Trophoblast cell (in vitro differentiated cells and primary cell): ENCODE data around the gene DAAM1.

Experiments
- DNase-seq, 2 donors: peaks; one replicate each; pipeline ENCODE4 v3.0.0-alpha.2; 2016
- H2AFZ ChIP-seq: 2 replicates; pipeline ENCODE4 v1.6.1; 2013; ENCODE audit warnings: low read length, moderate library complexity, mild to moderate bottlenecking; ENCODE audit not compliant: insufficient read depth, poor library complexity
- H2AK5ac ChIP-seq: 2 replicates; pipeline ENCODE4 v1.6.1; 2013; ENCODE audit warnings: mild to moderate bottlenecking, low read length
- H2BK120ac ChIP-seq: 2 replicates; pipeline ENCODE4 v1.6.1; 2013; ENCODE audit warnings: low read length, mild to moderate bottlenecking, moderate library complexity; ENCODE audit not compliant: insufficient read depth, poor library complexity
- H2BK12ac ChIP-seq: 2 replicates; pipeline ENCODE4 v1.6.1; 2013; ENCODE audit warnings: mild to moderate bottlenecking, low read length, moderate library complexity
- H2BK5ac ChIP-seq: 2 replicates; pipeline ENCODE4 v1.6.1; 2013; ENCODE audit warnings: low read length, low read depth, moderate library complexity, mild to moderate bottlenecking; ENCODE audit not compliant: poor library complexity
- H3K14ac ChIP-seq: 2 replicates; pipeline ENCODE4 v1.6.1; 2013; ENCODE audit warnings: mild to moderate bottlenecking, low read length
- H3K18ac ChIP-seq: 2 replicates; pipeline ENCODE4 v1.6.1; 2013; ENCODE audit warnings: mild to moderate bottlenecking, low read length
- H3K23ac ChIP-seq: 2 replicates; pipeline ENCODE4 v1.6.1; 2013; ENCODE audit warnings: low read length
- H3K27ac ChIP-seq: 2 replicates; pipeline ENCODE4 v1.5.1; 2013; ENCODE audit warnings: low read depth, mild to moderate bottlenecking, inconsistent platforms, low read length, moderate library complexity
- H3K27me3 ChIP-seq: 2 replicates; pipeline ENCODE4 v1.6.1; 2013; ENCODE audit warnings: inconsistent platforms, mild to moderate bottlenecking, low read length, moderate library complexity; ENCODE audit not compliant: insufficient read depth
- H3K36me3 ChIP-seq, 2 experiments: 1 replicate in 1 of 2; 2 replicates in 1 of 2; pipeline ENCODE4 v1.6.1; 2013; ENCODE audit warnings: low read length in 2 of 2, mild to moderate bottlenecking in 2 of 2, moderate library complexity in 1 of 2; ENCODE audit not compliant: insufficient read depth in 2 of 2, control insufficient read depth in 1 of 2
- H3K4ac ChIP-seq: 2 replicates; pipeline ENCODE4 v1.6.1; 2013; ENCODE audit warnings: low read depth, mild to moderate bottlenecking, low read length, moderate library complexity
- H3K4me1 ChIP-seq, 2 experiments: 1 replicate in 1 of 2; 2 replicates in 1 of 2; pipeline ENCODE4 v1.6.1; 2013; ENCODE audit warnings: low read length in 2 of 2, mild to moderate bottlenecking in 2 of 2, moderate library complexity in 1 of 2; ENCODE audit not compliant: insufficient read depth in 2 of 2, control insufficient read depth in 1 of 2
- H3K4me2 ChIP-seq: 2 replicates; pipeline ENCODE4 v1.6.1; 2013; ENCODE audit warnings: inconsistent platforms, mild to moderate bottlenecking, low read length, moderate library complexity
- H3K4me3 ChIP-seq: 2 replicates; pipeline ENCODE4 v1.5.1; 2013; ENCODE audit warnings: mild to moderate bottlenecking, low read depth, low read length, inconsistent platforms
- H3K79me1 ChIP-seq: one replicate; pipeline ENCODE4 v1.6.1; 2013; ENCODE audit warnings: low read length
- H3K79me2 ChIP-seq: 2 replicates; pipeline ENCODE4 v1.6.1; 2013; ENCODE audit warnings: low read length, mild to moderate bottlenecking; ENCODE audit not compliant: control insufficient read depth, insufficient read depth, poor library complexity
- H3K9ac ChIP-seq: 2 replicates; pipeline ENCODE4 v1.6.1; 2013; ENCODE audit warnings: mild to moderate bottlenecking, low read length
- H3K9me3 ChIP-seq: 2 replicates; pipeline ENCODE4 v1.6.1; 2013; ENCODE audit warnings: low read depth, mild to moderate bottlenecking, control low read depth, inconsistent platforms, low read length; ENCODE audit not compliant: insufficient read depth
- H4K12ac ChIP-seq: 2 replicates; pipeline ENCODE4 v1.6.1; 2013; ENCODE audit warnings: low read depth, mild to moderate bottlenecking, low read length, moderate library complexity
- H4K8ac ChIP-seq: 2 replicates; pipeline ENCODE4 v1.6.1; 2013; ENCODE audit warnings: low read depth, mild to moderate bottlenecking, low read length, moderate library complexity
- H4K91ac ChIP-seq: one replicate; pipeline ENCODE4 v1.6.1; 2013; ENCODE audit warnings: low read depth, mild to moderate bottlenecking, low read length, moderate library complexity
- WGBS: extraction: QIAGEN DNeasy Blood & Tissue Kit; methylation state at CpG from one replicate; pipeline ENCODE4 v1.1.7; 2013; ENCODE audit warnings: missing lambda C conversion rate; ENCODE audit not compliant: insufficient read length, insufficient coverage; ENCODE audit errors: extremely low coverage; 5-methylcytosine and 5-hydroxymethylcytosine counted together

The DAAM1 gene

GRCh38 chr14:59325906-59326305 lies 137.4 kb downstream of the DAAM1 start:
- Histone ChIP-seq H3K79me2 (no peaks in the 10 kb centered on the region), H3K9me3 (no peaks in the 10 kb centered on the region), H2BK5ac (no peak overlapping the region), H3K4me1 (no peaks in the 10 kb centered on the region), H3K4ac (no peak overlapping the region), H2AFZ (no peak overlapping the region), H3K27me3 (no peaks in the 10 kb centered on the region), H3K27ac (no peak overlapping the region), H2AK5ac (no peak overlapping the region), H3K4me2 (no peak overlapping the region), H4K8ac (no peak overlapping the region), H3K36me3 (peaks cover 10 to 11% of the 10 kb centered on the region in 2 experiments), H4K91ac (no peak overlapping the region), H3K9ac (no peak overlapping the region), H3K18ac (no peak overlapping the region), H3K79me1 (no peaks in the 10 kb centered on the region), H3K14ac (no peak overlapping the region), H2BK12ac (no peak overlapping the region), H3K23ac (no peak overlapping the region), H3K4me3 (no peak overlapping the region), H4K12ac (no peak overlapping the region), H2BK120ac (no peak overlapping the region)
- WGBS: no CpG with 5 or more reads among the region's 2 CpGs
- DNase-seq: no peak

DNA sequence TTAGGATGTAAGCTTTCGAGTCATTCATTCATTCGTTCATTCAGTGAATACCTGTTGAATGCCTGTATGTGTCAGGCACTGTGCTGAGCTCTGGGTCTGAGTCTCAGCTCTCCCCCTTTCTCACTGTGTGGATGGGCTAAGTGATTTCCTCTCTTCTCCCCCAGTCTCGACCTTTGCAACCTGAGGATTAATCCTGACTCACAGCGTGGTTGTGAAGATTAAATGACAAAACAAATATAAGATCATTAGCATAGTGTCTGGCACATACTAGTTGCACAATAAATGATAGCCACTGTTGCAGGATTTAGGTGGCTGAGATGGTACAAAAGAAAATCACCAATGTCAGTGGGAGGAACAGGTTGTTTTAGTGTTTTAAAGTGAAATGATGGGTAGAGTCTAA lies 140.0 kb downstream of the DAAM1 start:
- no peak overlapping the region for H3K4me2 ChIP-seq
- H3K4ac ChIP-seq: no peak overlapping the region
- H4K12ac ChIP-seq: no peak overlapping the region
- H2BK120ac ChIP-seq: no peak overlapping the region
- no peak overlapping the region for H3K9ac ChIP-seq
- H3K23ac ChIP-seq: no peak overlapping the region
- H2AFZ ChIP-seq: no peak overlapping the region
- H2BK5ac ChIP-seq: no peak overlapping the region
- H4K91ac ChIP-seq: no peak overlapping the region
- H3K4me3 ChIP-seq: no peak overlapping the region
- H3K14ac ChIP-seq: no peak overlapping the region
- H3K18ac ChIP-seq: no peak overlapping the region
- DNase-seq: no peak
- H3K79me1 ChIP-seq: no peaks in the 10 kb centered on the region
- no CpG with 5 or more reads among the region's 4 CpGs for WGBS
- H2AK5ac ChIP-seq: no peak overlapping the region
- peaks cover 7 to 17% of the 10 kb centered on the region in 2 experiments for H3K36me3 ChIP-seq
- H3K27me3 ChIP-seq: no peaks in the 10 kb centered on the region
- H3K27ac ChIP-seq: no peak overlapping the region
- no peaks in the 10 kb centered on the region for H3K79me2 ChIP-seq
- no peak overlapping the region for H4K8ac ChIP-seq
- H3K9me3 ChIP-seq: no peaks in the 10 kb centered on the region
- H2BK12ac ChIP-seq: no peak overlapping the region
- peaks cover 0 to 2% of the 10 kb centered on the region in 2 experiments for H3K4me1 ChIP-seq

GRCh38 chr14:59330455-59330854 lies 142.0 kb downstream of the DAAM1 start:
- H3K14ac ChIP-seq: no peak overlapping the region
- WGBS: no CpG with 5 or more reads among the region's 5 CpGs

DNA sequence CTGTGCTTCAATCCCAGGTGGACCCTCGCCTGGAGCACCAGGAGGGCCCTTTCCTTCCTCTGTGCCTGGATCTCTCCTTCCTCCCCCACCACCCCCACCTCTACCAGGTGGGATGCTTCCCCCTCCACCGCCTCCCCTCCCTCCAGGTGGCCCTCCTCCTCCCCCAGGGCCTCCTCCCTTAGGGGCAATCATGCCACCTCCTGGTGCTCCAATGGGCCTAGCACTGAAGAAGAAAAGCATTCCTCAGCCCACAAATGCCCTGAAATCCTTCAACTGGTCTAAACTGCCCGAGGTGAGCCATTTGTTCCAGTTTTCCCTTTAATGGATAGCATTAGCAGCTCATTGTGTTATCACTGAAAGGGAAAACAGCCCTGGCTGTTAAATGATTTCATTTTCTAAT lies 142.8 kb downstream of the DAAM1 start:
- WGBS: no CpG with 5 or more reads among the region's 3 CpGs
- Histone ChIP-seq H3K9ac (no peak overlapping the region), H3K27ac (no peak overlapping the region), H3K79me1 (no peaks in the 10 kb centered on the region), H4K91ac (no peak overlapping the region), H2BK12ac (no peak overlapping the region), H3K18ac (no peak overlapping the region), H3K27me3 (no peaks in the 10 kb centered on the region), H2AK5ac (no peak overlapping the region), H4K8ac (no peak overlapping the region), H2BK5ac (no peak overlapping the region), H3K23ac (no peak overlapping the region), H3K79me2 (no peaks in the 10 kb centered on the region), H2BK120ac (no peak overlapping the region), H3K4me1 (peaks cover 0 to 3% of the 10 kb centered on the region in 2 experiments), H2AFZ (no peak overlapping the region), H3K36me3 (peaks cover 5 to 12% of the 10 kb centered on the region in 2 experiments), H3K14ac (no peak overlapping the region), H3K4me2 (no peak overlapping the region), H3K4me3 (no peak overlapping the region), H4K12ac (no peak overlapping the region), H3K9me3 (no peaks in the 10 kb centered on the region), H3K4ac (no peak overlapping the region)
- DNase-seq: no peak

More at GRCh38 chr14:59330455-59330854, 142.0 kb downstream of the DAAM1 start:
- H4K12ac ChIP-seq: no peak overlapping the region
- no peak overlapping the region for H3K27ac ChIP-seq
- H3K79me2 ChIP-seq: no peaks in the 10 kb centered on the region
- H3K4me3 ChIP-seq: no peak overlapping the region
- no peak overlapping the region for H2AK5ac ChIP-seq
- H2BK12ac ChIP-seq: no peak overlapping the region
- peaks cover 0 to 3% of the 10 kb centered on the region in 2 experiments for H3K4me1 ChIP-seq
- no peaks in the 10 kb centered on the region for H3K79me1 ChIP-seq
- H3K23ac ChIP-seq: no peak overlapping the region
- H3K4me2 ChIP-seq: no peak overlapping the region
- H3K9me3 ChIP-seq: no peaks in the 10 kb centered on the region
- H2AFZ ChIP-seq: no peak overlapping the region
- H3K4ac ChIP-seq: no peak overlapping the region
- H3K9ac ChIP-seq: no peak overlapping the region
- DNase-seq: no peak
- H3K36me3 ChIP-seq: peaks cover 7 to 17% of the 10 kb centered on the region in 2 experiments
- no peak overlapping the region for H2BK120ac ChIP-seq
- H3K27me3 ChIP-seq: no peaks in the 10 kb centered on the region
- H4K8ac ChIP-seq: no peak overlapping the region
- no peak overlapping the region for H3K18ac ChIP-seq
- H2BK5ac ChIP-seq: no peak overlapping the region
- no peak overlapping the region for H4K91ac ChIP-seq
